HG03108 (cell line): ENCODE results near the gene MAD1L1.
"Not testable (repeated sequence)": the region's sequence is repeated elsewhere in the genome, so short reads cannot be mapped to it uniquely, and the experiment has no call there.

Source experiments
- ATAC-seq: cut with Tn5 transposase; IDR thresholded peaks from one replicate; pipeline ENCODE4 v1.9.1; 2021; ENCODE audit warnings: moderate library complexity; ENCODE audit not compliant: unreplicated experiment

MAD1L1 gene

DNA sequence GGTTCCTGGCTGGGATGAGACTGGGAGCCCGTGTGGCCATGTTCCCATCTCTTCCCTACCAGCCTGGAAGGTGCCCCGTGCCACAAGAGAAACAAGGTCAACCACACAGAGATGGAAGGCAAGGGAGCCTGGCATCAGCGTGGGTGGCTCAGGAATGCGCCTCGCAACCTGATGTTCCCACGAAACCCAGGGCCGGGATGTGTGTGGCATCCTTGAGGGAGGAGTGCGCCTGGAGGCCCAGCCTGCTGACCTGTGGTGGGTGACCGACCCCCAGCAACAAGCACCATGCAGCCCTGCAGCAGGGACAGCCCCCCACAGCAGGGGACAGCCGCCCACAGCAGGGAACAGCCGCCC lies 295.5 kb downstream of the MAD1L1 start:
- ATAC-seq, result no peak

GRCh38 chr7:1936531-1937251 lies 296.1 kb downstream of the MAD1L1 start:
- no peak for ATAC-seq

DNA sequence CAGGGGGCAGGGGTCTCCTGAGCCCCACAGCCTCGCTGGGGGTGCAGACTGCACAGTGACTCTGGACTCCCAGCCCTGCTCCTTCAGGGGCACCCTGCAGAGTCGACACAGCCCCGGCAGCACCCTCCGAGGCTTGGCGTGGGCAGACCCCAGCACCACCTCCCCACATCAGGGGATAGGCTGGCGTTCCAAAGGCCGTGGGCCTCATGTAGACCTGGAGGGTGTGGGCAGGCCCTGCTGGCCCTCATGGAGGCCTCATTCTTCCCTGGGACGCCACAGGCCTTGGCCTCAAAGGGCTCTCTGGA lies 296.8 kb downstream of the MAD1L1 start:
- no peak for ATAC-seq

DNA sequence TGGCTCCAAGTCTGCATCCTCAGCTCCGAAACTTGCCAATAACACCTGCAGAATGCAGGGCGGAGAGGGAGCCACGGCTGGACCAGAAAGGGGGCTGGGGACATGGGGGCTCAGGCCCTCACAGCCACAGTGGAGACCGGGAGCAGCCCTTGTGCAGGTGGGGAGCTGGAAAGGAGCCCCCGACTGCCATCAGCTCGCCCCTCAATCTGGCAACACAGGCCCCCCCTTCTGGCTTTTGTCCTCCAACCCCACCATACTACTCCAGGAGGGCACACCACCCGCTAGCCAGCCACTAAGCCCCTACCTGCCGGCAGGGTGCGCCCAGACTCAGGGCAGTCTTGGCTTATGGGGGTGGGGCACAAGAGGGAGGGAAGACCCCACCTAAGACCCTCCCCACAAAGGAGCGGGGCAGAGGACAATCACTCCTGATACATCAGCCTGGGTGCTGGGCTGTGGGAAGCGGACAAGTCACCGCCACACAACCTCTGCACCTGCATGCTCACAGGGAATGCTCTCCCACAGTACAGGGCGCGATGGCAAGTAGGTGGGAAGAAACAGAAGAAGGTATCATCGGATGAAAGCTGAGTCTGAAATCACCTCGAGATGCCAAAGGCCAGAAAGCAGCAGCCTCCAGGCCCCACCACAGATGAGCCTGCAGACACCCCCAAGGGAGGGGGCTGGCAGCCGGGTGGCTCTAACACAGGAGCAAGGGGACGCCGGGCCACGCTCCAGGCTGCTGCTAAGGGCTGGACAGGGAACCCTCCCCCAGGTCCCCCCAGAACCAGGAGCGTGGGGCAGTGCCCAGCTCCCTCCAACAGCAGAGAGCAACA lies 297.4 kb downstream of the MAD1L1 start:
- ATAC-seq, result no peak

DNA sequence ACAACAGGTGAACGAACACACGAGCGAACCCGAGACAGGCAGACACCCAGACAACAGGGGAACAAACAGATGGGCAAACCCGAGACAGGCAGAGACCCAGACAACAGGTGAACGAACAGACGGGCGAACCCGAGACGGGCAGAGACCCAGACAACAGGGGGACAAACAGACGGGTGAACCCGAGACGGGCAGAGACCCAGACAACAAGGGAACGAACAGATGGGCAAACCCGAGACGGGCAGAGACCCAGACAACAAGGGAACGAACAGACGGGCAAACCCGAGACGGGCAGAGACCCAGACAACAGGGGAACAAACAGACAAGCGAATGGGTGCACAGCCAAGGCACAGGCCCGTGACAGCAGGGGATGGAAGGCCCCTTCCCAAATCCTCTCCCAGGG lies 298.0 kb downstream of the MAD1L1 start:
- ATAC-seq, result no peak

DNA sequence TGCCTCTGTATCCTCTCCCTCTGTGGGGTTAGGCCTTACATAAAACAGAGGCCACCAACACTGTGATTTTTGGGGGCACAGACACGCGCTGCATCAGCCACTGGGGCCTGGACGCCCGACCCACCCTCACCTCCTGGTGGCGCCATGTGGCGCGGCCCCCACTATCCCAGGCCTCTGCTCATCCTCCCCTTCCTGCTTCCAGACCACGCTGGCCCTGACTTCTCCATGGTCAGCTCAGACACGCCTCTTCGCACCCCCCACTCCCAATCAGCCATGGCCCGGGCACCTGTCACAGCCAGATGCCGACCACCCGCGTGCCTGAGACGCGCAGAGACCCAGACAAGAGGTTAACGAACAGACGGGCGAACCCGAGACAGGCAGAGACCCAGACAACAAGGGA lies 298.7 kb downstream of the MAD1L1 start:
- no peak for ATAC-seq

- ATAC-seq, result no peak
Observed at GRCh38 chr7:1933066-1933750, 299.5 kb downstream of the MAD1L1 start.

- no peak for ATAC-seq
Observed at GRCh38 chr7:1931951-1932270, 300.8 kb downstream of the MAD1L1 start.

DNA sequence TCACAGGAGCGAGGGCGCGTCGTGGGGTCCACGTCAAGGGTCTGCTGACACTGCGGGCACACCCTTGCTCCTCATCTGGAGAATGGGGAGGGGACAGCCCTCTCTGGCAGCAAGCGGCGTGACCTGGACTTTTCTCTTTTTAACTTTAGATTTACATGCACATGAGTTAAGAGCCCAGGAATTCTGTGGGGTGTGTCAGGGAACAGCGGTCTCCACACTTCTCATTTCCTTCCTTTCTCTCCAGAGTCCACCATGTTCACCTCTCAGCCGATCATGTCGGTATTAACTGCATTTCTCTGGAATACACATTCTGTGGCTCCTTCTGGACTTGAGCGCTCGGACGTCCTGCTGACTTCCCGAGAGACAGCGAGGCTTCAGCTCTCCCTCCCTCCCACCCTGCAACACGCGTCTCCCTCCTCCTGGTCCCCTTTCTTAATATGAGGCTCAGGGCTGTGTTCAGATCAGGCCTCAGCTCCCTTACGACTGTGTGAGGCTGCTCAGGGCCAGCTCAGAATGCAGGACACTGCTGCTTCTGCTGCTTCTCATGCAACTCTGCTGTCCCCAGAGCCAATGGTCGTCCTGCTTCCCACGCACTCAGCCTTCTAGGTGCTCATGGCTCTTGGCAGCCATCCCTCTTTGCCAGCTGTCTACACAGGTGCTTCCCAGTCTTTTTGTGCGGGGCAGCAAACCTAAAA lies 301.3 kb downstream of the MAD1L1 start:
- no peak for ATAC-seq

DNA sequence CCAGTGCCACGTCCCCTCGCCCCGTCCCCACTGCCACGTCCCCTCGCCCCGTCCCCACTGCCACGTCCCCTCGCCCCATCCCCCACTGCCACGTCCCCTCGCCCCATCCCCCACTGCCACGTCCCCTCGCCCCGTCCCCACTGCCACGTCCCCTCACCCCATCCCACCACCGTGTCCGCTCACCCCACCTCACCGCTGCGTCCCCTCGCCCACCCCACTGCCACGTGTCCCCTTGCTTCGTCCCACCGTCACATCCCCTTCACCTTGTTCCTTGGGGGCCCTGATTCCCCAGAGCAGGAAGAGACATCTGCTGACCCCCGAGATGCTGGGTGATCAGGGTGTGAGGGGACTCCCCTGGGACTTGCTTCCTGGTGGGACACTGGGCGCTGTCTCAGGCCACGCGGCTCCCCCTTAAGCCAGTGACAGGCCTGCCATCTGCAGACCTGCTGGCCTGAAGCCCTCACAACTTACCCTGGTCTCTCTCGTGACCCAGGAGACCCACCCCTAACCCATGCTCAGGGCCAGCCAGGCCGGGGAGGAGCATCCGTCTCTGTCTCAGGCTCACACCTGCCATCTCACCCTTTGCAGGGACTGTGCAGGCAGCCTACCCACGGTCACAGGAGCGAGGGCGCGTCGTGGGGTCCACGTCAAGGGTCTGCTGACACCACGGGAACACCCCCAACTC lies 302.2 kb downstream of the MAD1L1 start:
- no peak for ATAC-seq

DNA sequence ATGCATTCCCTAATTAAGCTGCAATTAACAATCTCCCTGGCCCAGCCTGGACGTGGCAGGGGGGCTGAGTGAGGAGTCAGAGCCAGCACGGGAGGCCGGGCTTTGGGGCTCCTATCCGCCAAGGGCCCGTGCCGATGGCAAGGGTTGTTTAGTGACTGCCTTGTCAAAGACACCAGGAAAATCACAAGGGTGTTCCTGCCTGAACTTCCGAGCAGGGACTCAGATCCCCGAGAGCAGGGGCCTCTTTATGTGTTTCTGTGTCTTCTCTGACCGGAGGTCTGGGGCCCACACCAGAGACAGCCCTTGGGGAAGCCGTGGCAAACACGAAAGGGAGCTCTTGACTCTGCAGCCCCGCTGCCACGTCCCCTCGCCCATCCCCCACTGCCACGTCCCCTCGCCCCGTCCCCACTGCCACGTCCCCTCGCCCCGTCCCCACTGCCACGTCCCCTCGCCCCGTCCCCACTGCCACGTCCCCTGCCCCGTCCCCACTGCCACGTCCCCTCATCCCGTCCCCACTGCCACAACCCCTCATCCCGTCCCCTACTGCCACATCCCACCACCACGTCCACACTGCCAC lies 303.3 kb downstream of the MAD1L1 start:
- ATAC-seq, result not testable (repeated sequence)

DNA sequence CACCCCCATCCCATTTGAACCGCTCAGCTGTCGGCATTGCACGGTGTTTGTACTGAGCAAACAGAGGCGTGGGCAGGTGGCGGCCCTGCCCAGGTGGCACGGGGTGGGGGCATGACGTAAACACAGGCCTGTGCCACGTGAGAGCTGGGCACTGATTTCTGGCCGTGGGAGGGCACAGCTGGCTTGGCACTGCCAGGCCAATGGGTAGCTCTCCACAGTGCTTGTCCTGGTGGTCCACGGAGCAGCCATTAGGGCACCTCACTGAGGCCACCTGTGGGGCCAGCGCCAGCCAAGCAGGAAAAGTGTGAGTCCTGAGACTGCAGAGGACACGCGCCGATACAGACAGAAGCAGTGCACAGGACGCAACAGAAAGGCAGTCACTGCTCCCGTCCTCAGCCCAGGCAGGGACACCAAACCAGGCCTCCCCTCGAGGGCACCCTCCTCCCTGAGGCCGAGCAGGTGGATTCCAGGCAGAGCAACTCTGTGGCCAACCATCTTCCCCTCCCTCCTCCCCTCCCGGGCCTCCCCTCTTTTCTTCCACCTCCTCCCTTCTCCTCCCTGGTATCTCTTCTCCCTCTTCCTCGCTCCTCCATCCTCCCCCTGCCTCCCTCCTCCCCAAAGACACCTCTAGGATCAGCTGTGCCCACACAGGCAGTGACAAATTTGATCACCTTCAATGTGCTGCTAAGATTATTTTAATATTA lies 303.9 kb downstream of the MAD1L1 start:
- no peak for ATAC-seq

GRCh38 chr7:1927937-1928644 lies 304.7 kb downstream of the MAD1L1 start:
- no peak for ATAC-seq

GRCh38 chr7:1926908-1927306 lies 305.8 kb downstream of the MAD1L1 start:
- no peak for ATAC-seq

DNA sequence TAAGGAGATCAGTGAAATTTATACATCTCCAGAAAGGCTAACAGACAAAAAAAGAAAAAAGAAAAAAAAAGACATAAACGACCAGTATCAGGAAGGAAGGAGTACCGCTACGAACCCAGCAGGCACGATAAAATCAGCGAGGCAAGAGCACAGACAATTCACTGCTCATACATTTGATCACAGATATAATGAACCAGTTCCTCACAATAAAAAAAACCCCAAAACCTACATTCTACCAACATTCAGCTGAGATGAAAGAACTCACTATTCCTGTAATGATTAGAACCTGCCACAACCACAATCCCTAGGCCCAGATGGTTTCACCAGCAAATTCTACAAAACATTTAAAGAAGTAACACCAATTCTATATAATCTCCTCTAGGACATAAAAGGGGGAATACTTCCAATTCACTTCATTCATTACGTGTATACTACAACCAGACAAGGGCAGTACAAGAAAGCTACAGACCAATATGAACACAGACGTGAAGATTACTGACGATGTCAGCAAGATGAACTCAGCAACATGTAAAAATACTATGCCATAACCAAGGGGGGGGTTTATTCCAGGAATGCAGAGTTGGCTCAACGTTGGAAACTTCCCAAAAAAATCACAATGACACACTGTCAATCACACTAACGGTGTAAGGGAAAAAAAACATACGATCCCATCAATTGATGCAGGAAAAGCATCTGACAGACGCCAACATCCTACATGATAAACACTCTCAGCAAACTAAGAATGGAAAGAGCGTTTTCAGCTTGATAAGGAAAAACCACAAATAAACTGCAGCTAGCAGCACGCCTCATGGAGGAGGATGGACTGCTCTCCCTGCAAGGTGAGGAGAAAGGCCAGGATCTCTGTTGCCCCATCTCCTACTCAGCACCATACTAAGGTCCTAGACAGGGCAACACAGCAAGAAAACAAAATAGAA lies 306.5 kb downstream of the MAD1L1 start:
- ATAC-seq, result no peak

GRCh38 chr7:1925349-1925748 lies 307.4 kb downstream of the MAD1L1 start:
- ATAC-seq, result no peak

DNA sequence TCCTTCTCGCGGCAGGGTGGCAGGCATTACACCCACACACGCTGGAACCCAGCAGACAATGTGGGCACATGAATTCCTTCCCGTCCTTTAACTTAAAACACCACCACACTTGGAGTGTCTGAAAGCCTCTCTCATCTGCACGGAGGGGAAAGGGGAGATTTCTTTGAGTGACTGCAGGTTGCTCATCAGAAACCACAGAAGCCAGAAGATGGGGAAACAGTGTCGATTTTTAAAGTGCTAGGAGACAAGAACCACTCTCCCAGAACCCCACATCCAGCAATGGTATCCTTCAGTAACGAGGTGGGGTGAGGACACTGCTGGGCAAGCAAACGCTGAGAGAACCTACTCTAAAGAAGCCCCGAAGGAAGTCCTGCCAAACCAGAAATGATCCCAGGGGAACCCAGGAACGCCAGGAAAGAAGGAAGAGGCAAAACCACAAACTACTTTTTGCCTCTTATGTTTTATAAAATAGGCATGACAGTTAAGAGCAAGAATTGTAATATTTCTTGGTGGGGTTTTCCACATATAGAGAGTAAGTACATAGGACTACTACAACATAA lies 308.4 kb downstream of the MAD1L1 start:
- ATAC-seq, result no peak
